GM10847 (cell line): ENCODE data around the gene MAP3K10.

Experiments used
- POLR2A ChIP-seq: IDR thresholded peaks from 2 replicates; pipeline ENCODE4 v1.6.1; 2011; ENCODE audit not compliant: insufficient read length; ENCODE audit errors: extremely low read depth

Gene MAP3K10

DNA sequence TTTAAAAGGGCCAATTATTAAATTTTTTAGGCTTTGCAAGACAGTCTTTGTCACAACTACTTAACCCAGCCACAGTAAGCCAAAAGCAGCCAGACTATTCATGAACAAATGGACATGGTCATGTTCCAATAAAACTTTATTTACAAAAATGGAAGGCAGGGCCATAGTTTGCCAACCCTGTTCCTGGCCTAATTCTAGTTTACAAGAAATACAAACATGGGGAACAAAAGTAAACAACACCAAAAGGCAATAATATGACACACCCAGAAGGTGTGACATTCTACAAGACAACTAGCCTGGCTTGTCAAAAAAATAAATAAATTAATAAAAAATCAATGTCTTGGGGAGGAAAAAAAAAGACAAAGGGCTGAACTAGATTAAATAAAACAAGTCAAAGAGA is 60.0 kb downstream of the MAP3K10 start:
- TF ChIP-seq POLR2A, result no peak

DNA sequence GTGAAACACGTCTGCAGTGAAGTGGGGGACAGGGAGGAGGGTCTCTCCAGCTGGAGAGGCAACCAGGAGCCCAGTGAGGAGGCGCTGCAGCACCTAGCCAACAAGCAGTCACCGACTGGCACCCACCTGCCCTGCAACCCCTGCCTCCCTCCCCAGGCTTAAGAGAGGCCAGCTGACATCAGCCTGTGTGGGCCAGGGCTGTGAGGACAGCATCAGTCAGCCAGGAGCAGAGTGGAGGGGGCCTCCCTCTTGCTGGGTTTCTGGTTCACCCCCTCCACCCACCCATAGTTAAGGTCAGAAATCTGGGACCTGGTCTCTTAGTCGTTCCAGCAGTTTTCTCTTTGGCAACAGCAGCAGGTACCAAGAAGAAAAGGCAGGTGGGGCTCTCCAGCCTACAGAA is 60.8 kb downstream of the MAP3K10 start:
- no peak for TF ChIP-seq POLR2A

DNA sequence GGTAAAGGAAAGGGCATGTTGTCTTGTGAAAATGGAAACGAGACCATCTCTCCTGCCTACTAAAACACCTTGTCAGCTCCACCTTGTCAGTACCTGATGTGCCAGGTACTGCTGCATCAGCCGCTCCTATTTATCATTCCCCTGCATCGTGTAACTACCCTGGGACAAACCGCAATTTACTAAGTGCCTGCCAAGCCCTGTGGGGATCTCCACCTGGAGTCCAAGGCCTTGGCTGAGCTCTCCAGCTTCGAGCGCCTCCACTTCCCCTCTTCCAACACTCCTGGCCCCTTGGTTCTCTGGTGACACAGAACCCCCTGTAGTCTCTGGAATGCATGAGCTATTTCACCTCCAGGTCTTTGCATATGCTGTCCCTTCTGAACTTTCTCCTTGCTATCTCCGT is 61.2 kb downstream of the MAP3K10 start:
- TF ChIP-seq POLR2A, result no peak

DNA sequence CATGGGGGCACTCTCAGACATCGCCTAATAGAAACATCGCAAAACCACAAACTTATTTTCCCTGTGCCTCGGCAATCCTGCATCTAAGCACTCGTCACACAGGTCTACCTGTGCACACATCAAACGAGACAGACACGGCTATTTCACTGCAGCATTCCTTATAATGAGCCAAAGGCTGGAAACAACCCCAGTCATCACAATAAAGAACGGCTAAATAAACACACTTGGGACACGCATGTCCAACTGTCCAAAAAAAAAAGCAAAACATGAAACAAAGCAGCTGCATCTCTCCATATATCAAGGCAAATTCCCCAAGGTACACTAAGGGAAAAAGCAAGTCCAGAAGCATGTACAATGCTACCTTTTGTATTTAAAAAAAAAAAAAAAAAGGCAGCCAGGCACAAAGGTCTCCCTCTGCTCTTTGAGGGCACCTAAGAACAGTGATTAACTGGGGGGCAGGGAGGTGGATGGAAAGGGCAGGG is 62.4 kb downstream of the MAP3K10 start:
- TF ChIP-seq POLR2A, result no peak

DNA sequence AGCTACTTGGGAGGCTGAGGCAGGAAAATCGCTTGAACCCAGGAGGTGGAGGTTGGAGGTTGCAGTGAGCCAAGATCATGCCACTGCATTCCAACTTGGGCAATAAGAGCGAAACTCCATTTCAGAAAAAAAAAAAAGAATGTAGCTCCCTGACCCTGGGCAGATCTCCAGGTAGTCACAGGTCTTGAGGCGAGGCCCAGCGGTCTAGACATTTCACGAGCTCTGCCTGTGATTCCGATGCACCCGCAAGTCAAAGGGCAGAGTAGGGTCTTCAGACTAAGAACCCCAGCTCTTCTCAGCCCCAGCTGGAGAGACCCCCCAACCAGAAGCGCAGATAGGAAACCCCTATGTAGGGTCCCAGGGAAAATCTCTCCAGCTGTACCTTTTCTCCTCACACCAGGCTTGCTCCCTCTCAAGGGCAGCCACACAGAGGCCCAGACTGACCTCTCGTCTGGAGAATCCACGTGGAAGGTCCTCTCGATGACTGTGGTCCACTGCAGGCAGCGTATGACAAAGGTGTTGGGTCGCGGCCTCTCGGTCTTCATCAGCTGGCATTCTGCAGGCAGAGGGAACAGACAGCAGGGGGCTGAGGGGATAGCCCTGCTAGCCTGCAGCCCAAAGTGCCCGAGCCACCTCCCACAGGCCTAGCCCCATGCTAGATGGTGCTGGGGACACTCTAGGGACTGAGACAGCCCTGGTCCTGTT is 63.6 kb downstream of the MAP3K10 start:
- no peak for TF ChIP-seq POLR2A

DNA sequence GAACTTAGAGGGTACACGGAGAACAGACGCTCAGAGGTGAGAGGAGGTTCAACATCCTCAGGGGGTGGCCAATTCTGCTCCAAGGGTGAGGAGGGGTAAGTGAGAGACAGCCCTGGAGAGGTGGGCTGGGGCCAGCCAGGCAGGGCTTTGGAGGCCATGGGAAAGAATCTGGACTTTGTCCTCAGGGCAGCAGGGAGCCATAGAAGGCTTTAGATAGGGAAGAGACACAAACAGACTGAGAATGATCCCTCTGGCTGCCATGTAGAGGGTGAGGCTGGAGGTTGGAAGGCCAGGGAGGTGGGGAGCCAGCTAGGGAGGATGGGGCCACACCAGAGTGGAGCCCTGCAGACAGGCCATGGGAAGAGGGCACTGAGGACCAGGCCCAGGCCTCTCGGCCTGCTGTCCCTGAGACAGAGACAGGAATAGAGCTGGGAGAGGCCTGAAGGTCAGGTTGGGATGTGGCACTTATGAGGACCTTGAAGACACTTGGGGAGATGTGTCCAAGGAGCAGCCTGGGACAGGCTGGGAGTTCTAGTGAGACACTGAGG is 64.5 kb downstream of the MAP3K10 start:
- TF ChIP-seq POLR2A, result no peak

DNA sequence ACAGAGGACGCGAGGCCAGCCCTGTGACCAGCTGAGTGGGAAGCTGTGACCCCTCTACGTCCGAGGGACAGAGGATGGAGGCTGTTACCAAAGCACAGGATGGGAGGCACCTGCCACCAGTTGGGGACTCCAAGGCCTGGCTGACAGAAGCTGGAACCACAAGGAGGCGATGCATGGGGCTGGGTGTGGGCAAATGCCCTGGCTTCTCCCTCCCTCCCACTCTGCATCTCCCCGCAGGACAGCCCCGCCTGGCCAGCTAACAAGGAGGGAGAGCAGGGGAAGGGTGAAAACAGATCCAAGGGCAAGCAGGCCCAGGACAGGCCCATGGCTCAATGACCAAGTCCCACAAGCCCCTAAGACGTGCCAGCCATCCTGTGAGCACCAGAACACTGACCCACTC is 65.3 kb downstream of the MAP3K10 start:
- no peak for TF ChIP-seq POLR2A

DNA sequence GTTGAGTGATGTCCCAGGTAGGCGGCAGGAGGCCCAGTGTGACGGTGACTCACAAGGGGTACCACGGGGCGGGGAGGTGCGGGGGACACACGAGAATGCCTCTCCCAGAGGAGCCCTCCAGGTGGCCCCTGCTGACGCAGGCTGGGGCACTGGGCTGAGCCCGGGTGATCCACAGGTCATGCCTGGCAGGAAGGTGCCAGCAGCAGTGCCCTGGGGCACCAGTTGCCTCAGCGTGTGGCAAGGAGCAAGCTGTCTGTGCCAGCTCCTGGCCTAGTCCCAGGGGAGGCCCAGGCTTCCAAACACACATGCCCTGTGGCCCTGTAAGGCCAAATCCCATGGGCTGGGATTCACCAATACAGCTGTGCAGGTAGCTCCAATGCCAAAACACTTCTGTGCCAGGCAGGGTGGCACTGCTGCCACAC is 65.9 kb downstream of the MAP3K10 start:
- TF ChIP-seq POLR2A, result no peak

DNA sequence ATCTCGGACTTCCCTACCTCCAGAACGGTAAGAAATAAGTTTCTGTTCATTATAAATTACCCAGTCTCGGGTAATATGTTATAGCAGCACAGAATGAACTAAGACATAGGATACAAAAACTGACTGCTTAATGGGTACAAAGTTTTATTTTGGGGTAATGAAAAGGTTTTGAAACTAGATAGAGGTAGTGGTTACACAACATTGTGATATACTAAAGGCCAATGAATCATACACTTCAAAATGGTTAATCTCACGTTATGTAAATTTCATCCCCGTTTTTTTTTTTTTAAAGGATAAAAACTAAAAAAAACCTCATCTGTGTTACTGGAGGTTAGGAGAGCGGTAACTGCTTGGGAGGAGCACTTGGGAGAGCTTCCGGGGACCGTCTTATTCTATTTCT is 70.4 kb downstream of the MAP3K10 start:
- TF ChIP-seq POLR2A, result no peak

DNA sequence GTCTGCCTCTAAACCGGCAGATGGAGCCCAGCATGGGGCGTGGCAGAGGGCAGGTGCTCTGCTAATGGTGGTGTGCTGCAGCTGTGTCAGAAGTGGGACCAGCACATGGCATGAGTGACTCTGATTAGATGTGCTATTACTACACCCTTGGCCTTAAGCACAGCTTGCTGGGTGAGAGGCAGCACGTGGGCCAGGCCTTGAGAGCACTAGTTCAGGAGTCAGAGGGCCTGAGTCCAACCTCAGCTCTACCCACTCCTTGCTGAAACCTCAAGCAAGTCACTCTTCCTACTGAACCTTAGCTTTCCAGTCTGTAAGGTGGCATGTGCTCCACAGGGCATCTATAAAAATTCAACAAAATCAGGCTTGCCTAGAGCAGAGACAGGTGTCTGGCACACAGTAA is 71.2 kb downstream of the MAP3K10 start:
- TF ChIP-seq POLR2A, result no peak

DNA sequence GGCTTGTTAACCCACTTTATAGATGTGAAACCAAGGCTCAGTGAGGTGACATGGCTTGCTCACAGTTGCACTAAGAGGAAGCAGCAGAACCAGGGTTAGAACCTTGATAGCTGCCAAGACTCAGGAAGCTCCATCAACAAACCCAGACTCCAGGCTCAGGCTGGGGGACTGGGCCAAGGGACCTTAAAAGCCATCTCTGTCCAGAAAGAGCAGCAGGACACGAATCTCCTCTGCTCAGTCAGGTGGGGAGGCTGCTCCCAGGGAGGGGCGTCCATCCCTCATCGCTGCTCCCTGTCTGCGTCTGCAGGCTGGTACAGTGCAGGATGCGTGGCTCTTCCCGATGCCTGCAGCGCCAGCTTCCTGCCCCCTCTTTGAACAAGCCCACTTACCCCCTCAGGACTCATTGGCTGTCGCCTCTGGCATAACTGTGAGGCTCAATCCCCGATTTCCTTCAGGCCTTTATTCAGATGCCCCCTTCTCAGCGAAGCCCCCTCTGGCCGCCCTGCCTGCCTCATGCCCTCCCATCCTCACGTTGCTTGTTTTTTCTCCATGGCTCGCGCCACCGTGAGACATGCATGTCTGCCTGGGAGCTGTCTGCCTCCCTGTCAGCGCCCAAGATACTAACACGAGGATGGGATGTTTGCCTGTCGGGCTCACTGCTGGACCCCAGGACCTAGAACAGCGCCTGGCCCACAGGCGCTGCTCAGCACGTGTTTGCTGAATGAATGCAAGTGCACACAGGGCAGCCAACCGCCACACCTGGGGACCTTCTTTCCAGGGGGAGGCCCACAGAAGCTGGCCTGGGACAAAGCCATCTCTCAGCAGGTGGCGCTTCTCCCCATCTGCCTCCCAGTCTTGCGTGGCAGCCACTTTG is 72.5 kb downstream of the MAP3K10 start:
- no peak for TF ChIP-seq POLR2A

DNA sequence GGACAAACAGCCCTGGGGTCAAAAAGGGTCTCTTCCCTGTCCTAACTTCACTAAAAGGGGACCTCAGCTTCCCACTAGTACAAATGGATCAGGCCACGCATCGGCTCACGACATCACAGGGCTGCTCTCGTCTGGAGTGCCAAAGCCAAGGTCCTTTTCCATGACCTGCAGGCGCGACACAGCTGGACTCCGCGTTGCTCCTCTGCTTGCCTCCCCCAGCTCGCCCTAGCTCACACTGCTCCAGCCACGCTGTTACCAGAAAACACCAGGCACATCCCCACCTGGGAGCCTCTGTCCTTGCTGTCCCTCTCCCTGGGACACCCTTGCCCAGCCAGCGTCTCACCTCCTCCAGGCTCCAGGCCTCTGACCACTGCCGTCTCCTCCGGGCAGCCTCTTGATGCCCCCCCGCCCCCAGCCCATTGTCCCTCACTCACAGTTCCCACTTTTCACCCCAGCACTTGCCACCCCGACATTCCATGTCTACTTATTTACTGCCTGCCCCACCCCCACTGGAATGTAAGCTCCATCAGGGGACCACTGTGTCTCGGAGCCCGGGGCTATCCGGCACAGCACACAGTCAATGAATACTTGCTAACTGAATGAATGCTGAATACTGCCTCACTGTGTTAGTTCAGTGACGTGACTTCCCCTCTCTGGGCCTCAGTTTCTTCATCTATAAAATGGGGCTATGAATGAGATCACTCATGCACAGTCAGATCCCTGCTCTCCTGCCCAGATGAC is 73.3 kb downstream of the MAP3K10 start:
- no peak for TF ChIP-seq POLR2A
